ENCODE data around the gene TTC21B. TPM values are rescaled to one million over a fixed set of nuclear protein-coding genes. Genes with fewer than 3 reads are reported as not detected.

The TTC21B gene
- total and polyA plus RNA-seq, 2 of the 8 experiments (the other 6 are each of a cell fraction or from before 2014, with no cell fraction given) = 6.9 to 20.8 TPM

DNA sequence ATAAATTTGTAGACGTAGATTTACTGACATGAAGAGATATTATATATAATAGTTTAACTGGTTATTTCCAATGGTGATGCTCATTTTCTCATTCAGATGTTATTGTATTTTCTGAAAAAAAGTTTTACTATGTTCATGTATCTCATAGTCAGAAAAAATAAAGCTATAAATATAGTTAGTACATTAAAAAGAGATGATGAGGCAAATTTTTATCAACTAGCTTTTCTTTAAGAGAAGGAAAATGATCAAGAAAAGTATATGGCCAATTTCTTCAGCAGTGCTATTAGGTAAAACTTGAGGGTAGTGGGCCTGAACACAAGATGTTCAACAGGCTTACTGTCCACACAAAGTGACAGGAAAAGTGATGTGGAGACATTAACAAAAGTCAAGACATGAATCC lies 11.7 kb downstream of the TTC21B start (continued):
- TF ChIP-seq JUND (IDR thresholded peaks at IDR 0.05; ENCODE audit: low read length) (no peak), SP2 (IDR thresholded peaks at IDR 0.05; ENCODE audit: low read length) (no peak)
- TF ChIP-seq, protein P1, sequence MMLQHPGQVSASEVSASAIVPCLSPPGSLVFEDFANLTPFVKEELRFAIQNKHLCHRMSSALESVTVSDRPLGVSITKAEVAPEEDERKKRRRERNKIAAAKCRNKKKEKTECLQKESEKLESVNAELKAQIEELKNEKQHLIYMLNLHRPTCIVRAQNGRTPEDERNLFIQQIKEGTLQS (IDR thresholded peaks at IDR 0.05; ENCODE audit: insufficient read depth, low read depth, low read length) = no peak
- TF ChIP-seq, protein P2, sequence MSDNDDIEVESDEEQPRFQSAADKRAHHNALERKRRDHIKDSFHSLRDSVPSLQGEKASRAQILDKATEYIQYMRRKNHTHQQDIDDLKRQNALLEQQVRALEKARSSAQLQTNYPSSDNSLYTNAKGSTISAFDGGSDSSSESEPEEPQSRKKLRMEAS (IDR thresholded peaks at IDR 0.05) = no peak
